ENCODE data around the gene USF1.

Gene USF1

GRCh38 chr1:161001525-161001924, 44.3 kb downstream of the USF1 start:
- Histone ChIP-seq H3K4me1 (ENCODE audit: insufficient read depth, low read length, poor library complexity, severe bottlenecking) (peaks cover 3% of the 10 kb centered on the region), H2AFZ (ENCODE audit: low read length) (no peak overlapping the region), H3K27me3 (ENCODE audit: insufficient read depth, low read length, poor library complexity, severe bottlenecking) (no peaks in the 10 kb centered on the region), H4K20me1 (ENCODE audit: insufficient read depth, low read length, poor library complexity, severe bottlenecking) (no peaks in the 10 kb centered on the region), H3K36me3 (ENCODE audit: insufficient read depth, low read length) (peaks cover 31% of the 10 kb centered on the region; the same call in 1 of the 2 replicates), H3K4me2 (ENCODE audit: low read depth, low read length, poor library complexity, severe bottlenecking) (no peak overlapping the region), H3K79me2 (ENCODE audit: insufficient read depth, low read length) (peaks cover 5% of the 10 kb centered on the region; the same call in 1 of the 2 replicates), H3K4me3 (ENCODE audit: low read length, poor library complexity, severe bottlenecking) (no peak overlapping the region), H3F3A (ENCODE audit: low read depth) (no peaks in the 10 kb centered on the region), H3K9me3 (ENCODE audit: insufficient read depth, low read depth, low read length) (no peaks in the 10 kb centered on the region), H3K9me2 (replicated peaks; ENCODE audit: low read depth, low read length) (no peaks in the 10 kb centered on the region), H3K9ac (ENCODE audit: low read depth, low read length, poor library complexity, severe bottlenecking) (no peak overlapping the region)
- TF ChIP-seq CTCF (conservative IDR thresholded peaks at IDR 0.05; ENCODE audit: low read length) (no peak), EZH2phosphoT487 (IDR thresholded peaks at IDR 0.05; ENCODE audit: borderline replicate concordance) (no peak)

GRCh38 chr1:161000736-161001480, 44.9 kb downstream of the USF1 start:
- no peaks in the 10 kb centered on the region for H3K27me3 ChIP-seq (ENCODE audit: insufficient read depth, low read length, poor library complexity, severe bottlenecking)
- H3K9me3 ChIP-seq (ENCODE audit: insufficient read depth, low read depth, low read length): no peaks in the 10 kb centered on the region
- no peaks in the 10 kb centered on the region for H4K20me1 ChIP-seq (ENCODE audit: insufficient read depth, low read length, poor library complexity, severe bottlenecking)
- H3K4me2 ChIP-seq (ENCODE audit: low read depth, low read length, poor library complexity, severe bottlenecking): no peak overlapping the region
- no peaks in the 10 kb centered on the region for H3F3A ChIP-seq (ENCODE audit: low read depth)
- no peak overlapping the region for H3K4me3 ChIP-seq (ENCODE audit: low read length, poor library complexity, severe bottlenecking)
- peaks cover 31% of the 10 kb centered on the region; the same call in 1 of the 2 replicates for H3K36me3 ChIP-seq (ENCODE audit: insufficient read depth, low read length)
- no peaks in the 10 kb centered on the region for H3K9me2 ChIP-seq (replicated peaks; ENCODE audit: low read depth, low read length)
- H3K79me2 ChIP-seq (ENCODE audit: insufficient read depth, low read length): no peaks in the 10 kb centered on the region
- H3K4me1 ChIP-seq (ENCODE audit: insufficient read depth, low read length, poor library complexity, severe bottlenecking): peaks cover 3% of the 10 kb centered on the region
- TF ChIP-seq CTCF (conservative IDR thresholded peaks at IDR 0.05; ENCODE audit: low read length) (no peak), EZH2phosphoT487 (IDR thresholded peaks at IDR 0.05; ENCODE audit: borderline replicate concordance) (no peak)
- H2AFZ ChIP-seq (ENCODE audit: low read length): no peak overlapping the region
- H3K9ac ChIP-seq (ENCODE audit: low read depth, low read length, poor library complexity, severe bottlenecking): no peak overlapping the region

- Histone ChIP-seq H4K20me1 (ENCODE audit: insufficient read depth, low read length, poor library complexity, severe bottlenecking) (no peaks in the 10 kb centered on the region), H3K79me2 (ENCODE audit: insufficient read depth, low read length) (no peaks in the 10 kb centered on the region), H3K4me2 (ENCODE audit: low read depth, low read length, poor library complexity, severe bottlenecking) (no peak overlapping the region), H3K9me3 (ENCODE audit: insufficient read depth, low read depth, low read length) (no peaks in the 10 kb centered on the region), H3K4me3 (ENCODE audit: low read length, poor library complexity, severe bottlenecking) (no peak overlapping the region), H2AFZ (ENCODE audit: low read length) (no peak overlapping the region), H3K4me1 (ENCODE audit: insufficient read depth, low read length, poor library complexity, severe bottlenecking) (peaks cover 3% of the 10 kb centered on the region), H3K36me3 (ENCODE audit: insufficient read depth, low read length) (peaks cover 31% of the 10 kb centered on the region; the same call in 1 of the 2 replicates), H3F3A (ENCODE audit: low read depth) (no peaks in the 10 kb centered on the region), H3K9me2 (replicated peaks; ENCODE audit: low read depth, low read length) (no peaks in the 10 kb centered on the region), H3K9ac (ENCODE audit: low read depth, low read length, poor library complexity, severe bottlenecking) (no peak overlapping the region), H3K27me3 (ENCODE audit: insufficient read depth, low read length, poor library complexity, severe bottlenecking) (no peaks in the 10 kb centered on the region)
- no peak for TF ChIP-seq EZH2phosphoT487 (IDR thresholded peaks at IDR 0.05; ENCODE audit: borderline replicate concordance)
- TF ChIP-seq CTCF (conservative IDR thresholded peaks at IDR 0.05; ENCODE audit: low read length): no peak; the same call in 1 of the 2 replicates
Measured at GRCh38 chr1:160999376-160999775, 46.4 kb downstream of the USF1 start.

All from Loucy (cell line).